Activated CD8-positive, alpha-beta memory T cell treated with anti-CD3 and anti-CD28 coated beads, Interleukin-2, amount 50 U/mL, for 1 hour (primary cell): ENCODE results near the gene NSMCE1.
A peak's percentile ranks its signal among the peaks of the same experiment; 100 is the strongest.

ENCODE experiments used
- DNase-seq: peaks from one replicate; pipeline ENCODE4 v3.0.0-alpha.2; 2020; ENCODE audit errors: extremely low read depth

Gene NSMCE1

GRCh38 chr16:27195076-27195741, 73.4 kb downstream of the NSMCE1 start:
- no peak for DNase-seq

GRCh38 chr16:27193300-27193990, 75.1 kb downstream of the NSMCE1 start:
- DNase-seq = no peak

GRCh38 chr16:27191352-27191924, 77.1 kb downstream of the NSMCE1 start:
- DNase-seq = no peak

GRCh38 chr16:27190316-27190871, 78.2 kb downstream of the NSMCE1 start:
- DNase-seq = no peak

GRCh38 chr16:27189335-27189972, 79.1 kb downstream of the NSMCE1 start:
- DNase-seq = no peak

GRCh38 chr16:27188633-27189032, 79.9 kb downstream of the NSMCE1 start:
- DNase-seq = no peak

GRCh38 chr16:27185776-27186130, 82.8 kb downstream of the NSMCE1 start:
- no peak for DNase-seq

GRCh38 chr16:27182906-27183405, 85.6 kb downstream of the NSMCE1 start:
- no peak for DNase-seq

- no peak for DNase-seq
These were observed 87.4 kb downstream of the NSMCE1 start for GRCh38 chr16:27181019-27181790.

GRCh38 chr16:27179500-27180072, 89.0 kb downstream of the NSMCE1 start:
- peak; percentile 73 for DNase-seq

GRCh38 chr16:27177031-27177774, 91.4 kb downstream of the NSMCE1 start:
- DNase-seq = no peak

- no peak for DNase-seq
These were observed 92.7 kb downstream of the NSMCE1 start for GRCh38 chr16:27175888-27176287.
